Stimulated activated CD8-positive, alpha-beta memory T cell treated with anti-CD3 and anti-CD28 coated beads, Interleukin-7, amount 100 ng/mL, for 48 hours (primary cell): Measurements from ENCODE around the gene MPEG1.

Experiments
- DNase-seq, 2 donors: peaks; one replicate each; pipeline ENCODE4 v3.0.0-alpha.2; 2020; ENCODE audit warnings: low read depth in 1 of 2; ENCODE audit errors: extremely low read depth in 1 of 2

The MPEG1 gene

GRCh38 chr11:59172345-59173079 is 40.2 kb downstream of the MPEG1 start:
- no peak for DNase-seq

GRCh38 chr11:59171508-59172322 is 41.0 kb downstream of the MPEG1 start, which contains the start of gene DTX4:
Gene DTX4, plus strand, starts transcription at chr11:59172132. Its CDS starts 464 bp downstream, at chr11:59172596.
- peak; percentile 71 to 84 for DNase-seq

- no peak for DNase-seq
Measured at GRCh38 chr11:59164028-59164427, 48.7 kb downstream of the MPEG1 start.
